ENCODE results near the gene OR1K1.
"Not testable (repeated sequence)": the region's sequence is repeated elsewhere in the genome, so short reads cannot be mapped to it uniquely, and the experiment has no call there.

The OR1K1 gene

DNA sequence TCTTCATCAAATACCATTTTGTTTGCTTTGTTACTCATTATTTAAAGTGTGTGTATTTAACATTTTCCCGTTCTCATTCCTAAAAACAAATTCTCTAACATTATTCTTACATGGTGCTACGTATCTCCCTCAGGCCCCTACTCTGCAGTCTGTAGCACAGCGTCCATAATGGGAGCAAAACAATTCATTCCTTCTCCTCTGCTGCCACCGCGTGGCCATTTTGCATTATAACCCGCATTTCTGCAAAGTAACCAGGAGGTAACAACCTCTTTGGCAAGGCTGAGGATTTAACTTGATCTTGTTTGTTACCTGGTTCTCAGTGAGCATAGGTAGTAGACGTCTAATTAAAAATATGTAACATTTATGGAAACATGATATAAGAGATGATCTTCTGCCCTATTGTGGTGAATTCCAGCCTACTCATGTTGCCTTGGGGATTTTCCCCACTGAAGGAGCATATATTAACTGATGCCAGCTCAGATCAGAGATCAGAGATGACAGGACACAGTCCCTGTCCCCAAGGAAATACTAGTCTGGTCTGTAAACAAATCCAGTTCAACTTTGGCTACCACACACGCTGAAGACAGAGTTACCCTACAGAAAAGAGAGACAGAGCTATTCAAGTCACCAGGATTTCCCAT is 10.5 kb downstream of the OR1K1 start:
- DNase-seq (ENCODE audit: insufficient read length, low spot score) (peak; percentile 76), FAIRE-seq (peak; percentile 92)

DNA sequence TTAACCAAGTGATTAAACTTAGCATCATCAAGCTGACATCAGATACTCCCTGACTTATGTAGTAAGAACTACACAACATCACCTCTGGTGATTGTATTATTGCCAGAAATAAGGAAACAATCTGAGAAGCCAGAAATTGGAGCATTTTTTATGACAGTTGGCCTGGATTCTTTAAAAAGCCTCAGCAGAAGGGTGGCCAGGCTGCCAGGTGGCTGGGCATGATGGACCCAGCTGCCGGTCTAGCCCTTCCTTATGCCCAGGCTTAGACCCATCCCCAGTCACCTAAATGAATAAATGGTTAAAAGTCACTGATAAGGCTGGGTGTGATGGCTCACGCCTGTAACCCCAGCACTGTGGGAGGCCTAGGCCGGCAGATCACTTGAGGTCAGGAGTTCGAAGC is 12.8 kb downstream of the OR1K1 start:
- no peak for FAIRE-seq

GRCh38 chr9:122814545-122814944 is 14.6 kb downstream of the OR1K1 start:
- FAIRE-seq = no peak
- DNase-seq (ENCODE audit: insufficient read length, low spot score) = no peak

More for the DNA sequence above, 12.8 kb downstream of the OR1K1 start:
- DNase-seq (ENCODE audit: insufficient read length, low spot score) = no peak

- FAIRE-seq (no peak), DNase-seq (ENCODE audit: insufficient read length, low spot score) (no peak)
These were observed 15.6 kb downstream of the OR1K1 start for GRCh38 chr9:122815544-122815943.

DNA sequence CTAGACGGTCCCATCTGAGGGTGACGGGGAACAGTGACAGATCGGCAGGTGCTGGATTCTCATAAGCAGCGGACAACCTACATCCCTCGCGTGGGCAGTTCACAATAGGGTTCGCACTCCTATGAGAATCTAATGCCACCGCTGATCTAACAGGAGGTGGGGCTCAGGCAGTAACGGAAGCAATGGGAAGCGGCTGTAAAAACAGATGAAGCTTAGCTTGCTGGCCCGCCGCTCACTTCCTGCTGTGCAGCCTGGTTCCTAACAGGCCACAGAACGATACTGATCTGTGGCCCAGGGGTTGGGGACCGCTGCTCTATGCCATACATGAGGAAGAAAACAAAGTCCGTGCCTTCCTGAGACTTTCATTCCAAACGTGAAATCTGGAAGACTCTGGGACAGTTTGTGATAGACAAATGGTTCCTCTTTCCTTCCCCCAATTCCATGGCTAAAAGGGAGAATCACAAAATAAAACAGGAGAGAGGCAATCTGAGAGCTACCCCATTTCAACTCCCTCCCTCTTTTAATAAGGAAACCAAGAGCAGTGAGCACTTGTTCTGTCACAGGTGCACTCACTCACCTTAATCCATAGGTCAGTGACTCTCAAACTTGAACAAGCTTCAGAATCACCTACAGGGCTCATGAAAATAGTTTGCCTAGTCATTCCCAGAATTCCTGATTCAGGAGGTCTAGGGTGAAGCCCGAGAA is 16.4 kb downstream of the OR1K1 start:
- FAIRE-seq (no peak), DNase-seq (ENCODE audit: insufficient read length, low spot score) (no peak)

DNA sequence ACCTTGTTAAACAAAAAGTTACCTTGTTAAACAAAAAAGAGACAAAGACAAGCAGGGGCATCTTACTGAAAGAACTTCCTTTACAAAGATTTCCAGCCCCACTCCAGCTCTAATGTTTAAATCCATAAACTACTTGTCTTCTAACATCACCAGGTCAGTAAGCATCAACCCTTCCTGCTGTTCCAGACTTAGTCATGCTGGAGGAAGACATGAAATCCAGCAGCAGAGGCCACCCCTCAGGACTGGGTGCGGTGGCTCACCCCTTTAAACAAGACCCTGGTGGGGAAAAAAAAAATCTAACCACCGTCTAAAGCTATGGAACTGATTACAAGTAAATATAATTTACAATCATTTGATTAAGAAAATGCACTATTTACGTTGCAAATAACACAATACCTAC is 19.4 kb downstream of the OR1K1 start:
- no peak for DNase-seq (ENCODE audit: insufficient read length, low spot score)
- FAIRE-seq = no peak

- FAIRE-seq (no peak), DNase-seq (ENCODE audit: insufficient read length, low spot score) (no peak)
These were observed 20.0 kb downstream of the OR1K1 start for GRCh38 chr9:122819791-122820489.

- no peak for DNase-seq (ENCODE audit: insufficient read length, low spot score)
These were observed 20.5 kb downstream of the OR1K1 start for GRCh38 chr9:122820490-122820845.

GRCh38 chr9:122821278-122821943 is 21.5 kb downstream of the OR1K1 start:
- DNase-seq (ENCODE audit: insufficient read length, low spot score) (no peak), FAIRE-seq (no peak)

More at GRCh38 chr9:122820490-122820845, 20.5 kb downstream of the OR1K1 start:
- FAIRE-seq = no peak

- DNase-seq (ENCODE audit: insufficient read length, low spot score) = no peak
- no peak for FAIRE-seq
These were observed 22.1 kb downstream of the OR1K1 start for GRCh38 chr9:122822056-122822455.

GRCh38 chr9:122822938-122823337 is 23.0 kb downstream of the OR1K1 start:
- FAIRE-seq (no peak), DNase-seq (ENCODE audit: insufficient read length, low spot score) (no peak)

DNA sequence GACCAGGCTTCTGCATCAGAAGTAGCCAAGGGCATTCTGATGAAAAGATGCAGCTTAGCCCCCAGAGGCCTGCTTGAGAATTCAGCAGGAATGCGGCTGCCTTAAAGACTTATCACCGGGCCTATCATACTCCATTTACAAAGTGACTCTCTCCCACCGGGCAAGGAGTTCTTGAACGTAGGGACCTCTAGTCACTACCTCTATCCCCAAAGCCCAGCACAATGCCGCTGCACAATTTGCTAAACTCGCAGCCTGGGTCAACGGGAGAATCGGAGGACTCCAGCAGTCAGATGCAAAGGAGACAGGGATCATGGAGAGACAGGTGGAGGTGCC is 27.8 kb downstream of the OR1K1 start:
- DNase-seq (ENCODE audit: insufficient read length, low spot score) (no peak), FAIRE-seq (peak; percentile 58)

DNA sequence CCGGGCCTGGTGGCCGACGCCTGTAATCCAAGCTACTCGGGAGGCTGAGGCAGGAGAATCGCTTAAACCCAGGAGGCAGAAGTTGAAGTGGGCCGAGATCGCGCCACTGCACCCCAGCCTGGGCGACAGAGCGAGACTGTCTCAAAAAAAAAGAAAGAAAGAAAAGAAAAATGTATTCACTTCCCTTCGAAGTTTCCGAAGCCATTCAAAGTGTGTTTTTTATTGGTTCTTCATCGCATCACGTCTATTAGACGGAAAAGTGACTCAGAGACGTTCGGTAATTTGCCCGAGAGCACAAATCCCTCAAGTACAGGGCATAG is 29.0 kb downstream of the OR1K1 start:
- not testable (repeated sequence) for FAIRE-seq; DNase-seq (ENCODE audit: insufficient read length, low spot score)

- DNase-seq (ENCODE audit: insufficient read length, low spot score) (no peak), FAIRE-seq (no peak)
These were observed 32.3 kb downstream of the OR1K1 start for GRCh38 chr9:122832194-122832593.

GRCh38 chr9:122835313-122835731 is 35.4 kb downstream of the OR1K1 start:
- peak; percentile 20 for DNase-seq (ENCODE audit: insufficient read length, low spot score)

DNA sequence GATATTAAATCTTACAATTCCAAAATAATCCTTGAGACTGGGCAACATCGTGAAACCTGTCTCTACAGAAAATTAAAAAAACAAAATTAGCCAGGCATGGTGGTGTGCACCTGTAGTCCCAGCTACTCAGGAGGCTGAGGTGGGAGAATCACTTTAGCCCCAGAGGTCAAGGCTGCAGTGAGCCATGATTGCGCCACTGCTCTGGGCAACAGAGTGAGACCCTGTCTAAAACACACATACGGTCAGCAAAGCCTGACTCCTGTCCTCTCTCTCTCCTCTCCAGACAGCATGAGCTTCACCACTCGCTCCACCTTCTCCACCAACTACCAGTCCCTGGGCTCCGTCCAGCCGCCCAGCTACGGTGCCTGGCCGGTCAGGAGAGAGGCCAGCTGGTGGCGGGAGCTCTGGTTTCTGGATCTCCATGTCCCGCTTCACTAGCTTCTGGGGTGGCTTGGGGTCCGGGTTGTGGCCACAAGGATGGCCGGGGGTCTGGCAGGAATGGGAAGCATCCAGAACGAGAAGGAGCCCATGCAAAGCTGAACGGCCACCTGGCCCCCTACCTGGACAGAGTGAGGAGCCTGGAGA is 37.4 kb downstream of the OR1K1 start:
- FAIRE-seq (no peak), DNase-seq (ENCODE audit: insufficient read length, low spot score) (no peak)

More at GRCh38 chr9:122835313-122835731, 35.4 kb downstream of the OR1K1 start:
- FAIRE-seq = no peak

DNA sequence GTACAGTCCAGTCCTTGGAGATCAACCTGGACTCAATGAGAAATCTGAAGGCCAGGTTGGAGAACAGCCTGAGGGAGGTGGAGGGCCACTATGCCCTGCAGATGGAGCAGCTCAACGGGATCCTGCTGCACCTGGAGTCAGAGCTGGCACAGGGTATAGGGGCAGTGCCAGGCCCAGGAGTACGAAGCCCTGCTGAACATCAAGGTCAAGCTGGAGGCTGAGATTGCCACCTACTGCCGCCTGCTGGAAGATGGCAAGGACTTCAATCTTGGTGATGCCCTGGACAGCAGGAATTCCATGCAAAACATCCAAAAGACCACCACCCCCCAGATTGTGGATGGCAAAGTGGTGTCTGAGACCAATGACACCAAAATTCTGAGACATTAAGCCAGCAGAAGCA is 38.5 kb downstream of the OR1K1 start:
- FAIRE-seq; DNase-seq (ENCODE audit: insufficient read length, low spot score): not testable (repeated sequence)

DNA sequence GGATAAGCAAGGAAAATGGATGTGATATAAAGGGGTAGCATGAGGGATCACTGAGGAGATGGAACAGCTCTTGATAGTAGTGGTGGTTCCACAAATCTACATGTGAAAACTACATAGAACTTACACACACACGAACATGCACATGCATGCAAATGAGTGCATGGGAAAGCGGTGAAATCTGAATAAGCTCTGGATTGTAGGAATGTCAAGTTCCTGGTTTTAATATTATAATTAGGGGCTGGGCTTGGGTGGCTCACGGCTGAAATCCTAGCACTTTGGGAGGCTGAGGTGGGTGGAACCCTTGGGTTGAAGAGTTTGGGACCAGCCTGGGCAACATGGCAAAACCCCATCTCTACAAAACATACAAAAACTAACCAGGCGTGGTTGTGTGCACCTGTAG is 41.6 kb downstream of the OR1K1 start:
- FAIRE-seq = no peak
- DNase-seq (ENCODE audit: insufficient read length, low spot score) = no peak

DNA sequence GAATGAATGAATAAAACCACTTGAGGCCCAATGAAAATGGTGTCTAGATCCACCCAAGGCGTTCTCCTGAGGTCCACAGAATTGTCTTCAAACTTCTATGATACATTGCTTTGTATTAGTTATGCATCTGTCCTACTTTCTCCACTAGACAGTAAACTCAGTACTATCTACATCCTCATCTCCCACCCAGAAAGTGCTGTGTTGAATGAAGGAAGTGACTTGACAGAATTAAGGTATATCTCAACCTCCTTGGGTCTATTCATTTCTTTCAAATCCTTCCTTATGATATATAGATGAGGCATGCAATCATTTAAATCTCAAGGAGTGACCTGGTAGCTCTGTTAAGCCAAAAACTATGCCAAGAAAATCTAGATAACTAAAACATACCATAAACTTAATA is 44.2 kb downstream of the OR1K1 start:
- FAIRE-seq (no peak), DNase-seq (ENCODE audit: insufficient read length, low spot score) (no peak)

DNA sequence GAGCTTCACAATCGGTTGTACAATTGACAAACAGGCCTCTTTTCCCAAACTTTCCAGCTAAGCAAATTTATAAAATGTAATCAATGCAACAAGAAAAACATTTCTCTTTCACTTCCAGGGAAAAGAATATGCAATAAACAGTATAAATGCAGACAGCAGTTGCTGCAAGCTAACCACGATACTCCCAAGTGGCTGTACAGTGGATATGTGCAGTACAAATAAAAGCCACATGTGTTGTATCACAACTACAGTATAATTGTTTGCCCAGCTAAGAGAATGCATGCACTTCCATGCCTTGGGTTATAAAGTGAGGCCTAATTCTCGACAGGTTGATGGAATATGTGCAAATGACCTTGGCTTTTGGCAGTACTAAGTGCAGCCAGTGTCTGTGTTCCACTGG is 45.2 kb downstream of the OR1K1 start:
- FAIRE-seq (no peak), DNase-seq (ENCODE audit: insufficient read length, low spot score) (no peak)

- no peak for FAIRE-seq
These were observed 46.5 kb downstream of the OR1K1 start for GRCh38 chr9:122846371-122846940.

More at GRCh38 chr9:122846371-122846940, 46.5 kb downstream of the OR1K1 start:
- DNase-seq (ENCODE audit: insufficient read length, low spot score) = no peak

Measured in GM19239 (cell line).